HCT116 (cell line): ENCODE measurements around the gene CROCC.
"Not testable (repeated sequence)": the region's sequence is repeated elsewhere in the genome, so short reads cannot be mapped to it uniquely, and the experiment has no call there.

Experiments
- CTCF ChIP-seq, 3 experiments: fragments of 200-600 bp in 1 of 3; sonication (generic) in 1 of 3; IDR thresholded peaks in 2 of 3; conservative IDR thresholded peaks in 1 of 3; 2 replicates each; pipeline ENCODE4 v1.5.1; 2012 to 2017; ENCODE audit warnings: low read depth in 2 of 3, low read length in 2 of 3, antibody characterized with exemption in 1 of 3, borderline replicate concordance in 1 of 3, control low read depth in 1 of 3, mild to moderate bottlenecking in 1 of 3, mixed read lengths in 1 of 3, mixed run types in 1 of 3, moderate library complexity in 1 of 3; ENCODE audit not compliant: insufficient read depth in 1 of 3
- EZH2phosphoT487 ChIP-seq: fragments of 200-600 bp; IDR thresholded peaks from 2 replicates; pipeline ENCODE4 v1.6.1; 2018; ENCODE audit warnings: antibody characterized with exemption, borderline replicate concordance
- POLR2A ChIP-seq: IDR thresholded peaks from 2 replicates; pipeline ENCODE4 v1.7.0; 2011; ENCODE audit warnings: borderline replicate concordance; ENCODE audit not compliant: insufficient read depth, insufficient read length; ENCODE audit errors: extremely low read depth
- POLR2AphosphoS5 ChIP-seq: IDR thresholded peaks from 2 replicates; pipeline ENCODE4 v1.6.1; 2011; ENCODE audit warnings: mild to moderate bottlenecking, low read depth, low read length, moderate library complexity
- REST ChIP-seq: IDR thresholded peaks from 2 replicates; pipeline ENCODE4 v1.6.1; 2012; ENCODE audit warnings: low read depth

GRCh38 chr1:16890539-16891021 lies 31.2 kb upstream of the CROCC start:
- TF ChIP-seq POLR2A; CTCF (IDR thresholded peaks at IDR 0.05 in 2 of 3, conservative IDR thresholded peaks at IDR 0.05 in 1 of 3; ENCODE audit: borderline replicate concordance in 1 of 3, insufficient read depth in 1 of 3, low read depth in 2 of 3, low read length in 2 of 3); REST; POLR2AphosphoS5; EZH2phosphoT487: not testable (repeated sequence)
